KMS-11 (cell line): ENCODE measurements around the gene STX8.

Experiments
- H2AFZ ChIP-seq: fragments of 200-600 bp; sonication (generic); 2 replicates; pipeline ENCODE4 v1.6.1; 2016; ENCODE audit warnings: antibody characterized with exemption, mixed run types, low read depth
- H3K27ac ChIP-seq: fragments of 200-600 bp; sonication (generic); 2 replicates; pipeline ENCODE4 v1.6.1; 2016; ENCODE audit warnings: mild to moderate bottlenecking, mixed run types
- H3K27me3 ChIP-seq: fragments of 200-600 bp; sonication (generic); 2 replicates; pipeline ENCODE4 v1.6.1; 2017; ENCODE audit warnings: mild to moderate bottlenecking, low read depth, mixed run types, moderate library complexity; ENCODE audit not compliant: insufficient read depth
- H3K36me3 ChIP-seq: fragments of 200-600 bp; sonication (generic); 2 replicates; pipeline ENCODE4 v1.6.1; 2017; ENCODE audit warnings: mild to moderate bottlenecking, mixed run types; ENCODE audit not compliant: insufficient read depth
- H3K4me1 ChIP-seq: fragments of 200-600 bp; sonication (generic); 2 replicates; pipeline ENCODE4 v1.6.1; 2016; ENCODE audit warnings: mild to moderate bottlenecking, low read depth, mixed run types; ENCODE audit not compliant: poor library complexity, severe bottlenecking
- H3K4me2 ChIP-seq: fragments of 200-600 bp; sonication (generic); 2 replicates; pipeline ENCODE4 v1.7.0; 2016; ENCODE audit warnings: mild to moderate bottlenecking, mixed run types
- H3K4me3 ChIP-seq: fragments of 200-600 bp; sonication (generic); IDR thresholded peaks from 2 replicates; pipeline ENCODE4 v1.6.1; 2017; ENCODE audit warnings: low read depth, low read length, mixed read lengths; ENCODE audit not compliant: insufficient read depth
- H3K79me2 ChIP-seq: fragments of 200-600 bp; sonication (generic); 2 replicates; pipeline ENCODE4 v1.6.1; 2016; ENCODE audit warnings: low read depth, mixed run types; ENCODE audit not compliant: insufficient read depth
- H3K9ac ChIP-seq: fragments of 200-600 bp; sonication (generic); 2 replicates; pipeline ENCODE4 v1.6.1; 2016; ENCODE audit warnings: mild to moderate bottlenecking, mixed run types
- H4K20me1 ChIP-seq: fragments of 200-600 bp; sonication (generic); 2 replicates; pipeline ENCODE4 v1.6.1; 2016; ENCODE audit warnings: mild to moderate bottlenecking, mixed run types; ENCODE audit not compliant: insufficient read depth
- TF ChIP-seq, protein P1 (sequence below): fragments of 200-600 bp; sonication (generic); conservative IDR thresholded peaks from 2 replicates; pipeline ENCODE4 v1.6.1; 2017; ENCODE audit warnings: low read depth, mild to moderate bottlenecking, antibody characterized with exemption, low read length, moderate library complexity, mixed read lengths

The STX8 gene

DNA sequence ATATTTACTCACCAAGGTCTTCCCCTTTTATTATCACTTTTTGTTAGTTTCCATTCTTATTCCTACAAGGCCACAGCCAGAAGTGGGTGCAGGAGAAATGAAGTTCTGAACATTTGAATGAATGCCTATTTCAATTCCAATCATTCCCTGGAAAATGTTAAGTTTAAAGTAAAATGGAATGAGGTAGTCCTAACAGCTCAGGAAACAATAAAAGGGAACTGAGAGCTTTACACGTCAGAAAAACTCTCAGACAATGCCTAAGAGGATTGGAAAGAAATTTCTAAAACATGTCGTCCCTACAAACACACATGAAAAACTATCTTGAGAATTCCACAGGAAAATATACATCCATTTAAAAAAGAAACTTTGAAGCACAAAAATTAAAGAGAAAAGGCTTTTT lies 238.8 kb downstream of the STX8 start:
- no peak overlapping the region for H3K4me2 ChIP-seq
- no peaks in the 10 kb centered on the region for H3K4me1 ChIP-seq
- TF ChIP-seq, protein P1, sequence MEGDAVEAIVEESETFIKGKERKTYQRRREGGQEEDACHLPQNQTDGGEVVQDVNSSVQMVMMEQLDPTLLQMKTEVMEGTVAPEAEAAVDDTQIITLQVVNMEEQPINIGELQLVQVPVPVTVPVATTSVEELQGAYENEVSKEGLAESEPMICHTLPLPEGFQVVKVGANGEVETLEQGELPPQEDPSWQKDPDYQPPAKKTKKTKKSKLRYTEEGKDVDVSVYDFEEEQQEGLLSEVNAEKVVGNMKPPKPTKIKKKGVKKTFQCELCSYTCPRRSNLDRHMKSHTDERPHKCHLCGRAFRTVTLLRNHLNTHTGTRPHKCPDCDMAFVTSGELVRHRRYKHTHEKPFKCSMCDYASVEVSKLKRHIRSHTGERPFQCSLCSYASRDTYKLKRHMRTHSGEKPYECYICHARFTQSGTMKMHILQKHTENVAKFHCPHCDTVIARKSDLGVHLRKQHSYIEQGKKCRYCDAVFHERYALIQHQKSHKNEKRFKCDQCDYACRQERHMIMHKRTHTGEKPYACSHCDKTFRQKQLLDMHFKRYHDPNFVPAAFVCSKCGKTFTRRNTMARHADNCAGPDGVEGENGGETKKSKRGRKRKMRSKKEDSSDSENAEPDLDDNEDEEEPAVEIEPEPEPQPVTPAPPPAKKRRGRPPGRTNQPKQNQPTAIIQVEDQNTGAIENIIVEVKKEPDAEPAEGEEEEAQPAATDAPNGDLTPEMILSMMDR: no peak
- no peaks in the 10 kb centered on the region for H3K36me3 ChIP-seq
- no peaks in the 10 kb centered on the region for H3K27me3 ChIP-seq
- H3K27ac ChIP-seq: no peak overlapping the region
- H2AFZ ChIP-seq: no peak overlapping the region
- H3K79me2 ChIP-seq: no peaks in the 10 kb centered on the region
- H3K9ac ChIP-seq: no peak overlapping the region
- H4K20me1 ChIP-seq: no peaks in the 10 kb centered on the region
- no peak overlapping the region for H3K4me3 ChIP-seq

DNA sequence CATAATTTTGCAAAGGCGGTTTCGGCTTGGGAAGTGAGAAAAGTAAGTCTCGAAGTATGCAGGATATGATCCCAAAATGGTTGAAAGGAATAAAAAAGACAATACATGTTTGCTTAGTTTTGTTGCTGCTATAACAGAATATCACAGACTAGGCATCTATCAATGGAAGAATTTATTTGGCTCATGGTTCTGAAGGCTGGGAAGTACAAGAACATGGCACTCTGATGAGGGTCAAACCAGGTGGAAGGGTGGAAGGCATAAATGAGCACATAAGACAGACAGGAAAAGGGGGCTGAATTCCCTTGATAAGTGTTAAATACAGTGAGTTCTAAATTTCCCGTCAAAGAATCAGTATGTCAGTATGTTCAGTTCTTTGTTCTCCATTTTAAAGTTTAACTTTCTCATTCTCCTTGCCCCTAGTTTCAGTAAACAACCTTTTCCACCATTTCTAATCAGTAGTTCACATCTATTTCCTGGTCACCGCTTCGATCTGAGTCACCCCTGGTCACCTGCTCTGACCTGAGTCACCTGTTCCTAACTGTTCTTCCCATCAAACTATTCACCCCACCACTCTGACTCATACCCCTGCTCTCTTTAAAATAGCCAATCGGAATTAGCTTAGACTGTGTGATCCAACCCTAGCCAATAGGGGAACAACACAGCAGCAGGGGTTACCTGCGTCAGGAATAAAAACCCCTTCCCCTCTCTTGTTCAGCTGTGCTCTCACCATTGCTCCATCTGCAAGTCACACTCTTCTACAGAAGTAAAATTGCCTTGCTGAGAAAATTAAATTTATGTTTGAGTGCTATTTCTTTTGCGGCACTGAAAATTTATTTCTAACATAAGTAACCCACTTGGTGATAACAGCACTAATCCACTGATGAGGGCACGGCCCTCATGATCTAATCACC lies 240.8 kb downstream of the STX8 start:
- H3K36me3 ChIP-seq: no peaks in the 10 kb centered on the region
- H4K20me1 ChIP-seq: no peaks in the 10 kb centered on the region
- H3K4me2 ChIP-seq: no peak overlapping the region
- no peaks in the 10 kb centered on the region for H3K79me2 ChIP-seq
- H3K4me3 ChIP-seq: no peak overlapping the region
- no peaks in the 10 kb centered on the region for H3K4me1 ChIP-seq
- H2AFZ ChIP-seq: no peak overlapping the region
- no peak overlapping the region for H3K9ac ChIP-seq
- H3K27ac ChIP-seq: no peak overlapping the region
- no peaks in the 10 kb centered on the region for H3K27me3 ChIP-seq
- TF ChIP-seq, protein P1: no peak

DNA sequence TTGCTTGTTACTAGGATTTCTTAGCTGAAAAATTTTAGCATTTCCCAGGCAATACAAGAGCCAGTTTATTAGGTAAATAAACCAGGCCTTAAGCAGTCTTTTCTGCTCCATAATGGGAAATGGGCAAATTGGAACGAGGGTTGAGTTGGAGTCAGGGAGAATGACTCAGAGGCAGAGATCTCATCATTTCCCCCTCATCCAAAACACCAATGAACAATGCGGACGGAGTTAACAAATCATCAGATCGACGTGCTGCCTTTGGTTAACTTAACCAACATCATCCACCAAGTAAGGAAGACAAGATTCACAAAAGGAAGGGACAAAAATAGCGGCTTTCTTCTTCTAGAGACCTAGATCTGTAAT lies 243.5 kb downstream of the STX8 start:
- Histone ChIP-seq H2AFZ (no peak overlapping the region), H4K20me1 (no peaks in the 10 kb centered on the region), H3K79me2 (no peaks in the 10 kb centered on the region), H3K4me3 (no peak overlapping the region), H3K27me3 (no peaks in the 10 kb centered on the region), H3K4me1 (no peaks in the 10 kb centered on the region), H3K36me3 (no peaks in the 10 kb centered on the region), H3K9ac (no peak overlapping the region), H3K27ac (no peak overlapping the region), H3K4me2 (no peak overlapping the region)
- TF ChIP-seq, protein P1: no peak

DNA sequence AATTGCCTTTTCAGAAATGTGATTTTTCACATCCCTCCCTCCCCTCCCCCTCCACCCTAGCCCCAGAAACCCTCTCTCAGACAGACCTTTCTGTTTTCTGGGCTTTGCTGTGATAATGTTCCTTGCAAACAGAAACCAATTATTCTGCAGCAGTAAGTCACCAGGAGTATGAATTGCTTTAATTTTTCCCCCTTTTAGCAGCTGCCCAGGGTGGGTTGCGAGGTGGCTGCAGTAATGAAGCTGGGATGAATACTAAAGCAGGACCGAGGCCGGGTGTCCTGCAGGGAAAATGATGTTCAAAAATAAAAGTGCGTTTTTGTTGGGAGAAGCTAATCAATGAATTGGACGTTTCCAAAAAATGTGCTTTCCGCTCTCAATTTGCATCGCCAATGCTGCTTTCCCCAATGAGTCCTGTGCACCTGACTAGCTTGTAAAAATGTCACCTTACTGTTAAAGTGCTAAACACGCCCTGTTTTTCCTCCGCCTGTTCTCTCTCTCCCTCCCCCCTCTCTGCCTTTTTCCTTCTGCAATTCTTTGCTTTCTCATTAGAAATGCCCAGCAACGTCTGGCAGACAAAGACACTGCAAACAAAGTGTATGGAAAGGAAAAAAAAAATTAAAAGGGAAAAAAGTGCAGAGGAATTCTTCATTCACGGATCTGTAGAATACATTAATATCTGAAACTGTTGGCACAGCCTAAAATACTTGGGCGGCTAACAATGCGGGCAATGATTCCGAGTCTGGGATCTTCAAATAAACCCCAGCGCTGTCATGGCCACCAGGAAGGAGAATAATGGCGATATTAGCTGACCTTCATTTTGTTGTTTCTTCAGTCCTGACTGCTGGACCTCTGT lies 244.1 kb downstream of the STX8 start:
- no peak overlapping the region for H3K9ac ChIP-seq
- H3K27ac ChIP-seq: no peak overlapping the region
- H3K79me2 ChIP-seq: no peaks in the 10 kb centered on the region
- no peaks in the 10 kb centered on the region for H3K36me3 ChIP-seq
- no peaks in the 10 kb centered on the region for H4K20me1 ChIP-seq
- no peaks in the 10 kb centered on the region for H3K4me1 ChIP-seq
- TF ChIP-seq, protein P1: no peak
- no peaks in the 10 kb centered on the region for H3K27me3 ChIP-seq
- no peak overlapping the region for H2AFZ ChIP-seq
- H3K4me2 ChIP-seq: no peak overlapping the region
- no peak overlapping the region for H3K4me3 ChIP-seq
